Uterus (tissue), 4 donors: ENCODE results near the gene SLC39A10. TPM values are rescaled to one million over a fixed set of nuclear protein-coding genes. Genes with fewer than 3 reads are reported as not detected.
"Not testable (repeated sequence)": the region's sequence is repeated elsewhere in the genome, so short reads cannot be mapped to it uniquely, and the experiment has no call there.

Source experiments
- DNase-seq, 2 donors: peaks; one replicate each; pipeline ENCODE4 v3.0.0-alpha.2; 2019 to 2020
- H3K27ac ChIP-seq, 2 donors: fragments of 200-600 bp; sonication (generic); 1 replicate in 1 of 2; 2 replicates in 1 of 2; pipeline ENCODE4 v1.5.1; 2016 to 2018
- H3K27me3 ChIP-seq, 2 donors: fragments of 200-600 bp; sonication (generic); one replicate each; pipeline ENCODE4 v1.5.1; 2018 to 2019; ENCODE audit warnings: control low read depth in 1 of 2
- H3K36me3 ChIP-seq, 2 donors: fragments of 200-600 bp; sonication (generic); one replicate each; pipeline ENCODE4 v1.5.1; 2019; ENCODE audit warnings: control low read depth in 1 of 2
- H3K4me1 ChIP-seq, 2 donors: fragments of 200-600 bp; sonication (generic); one replicate each; pipeline ENCODE4 v1.5.1; 2018 to 2019; ENCODE audit warnings: control low read depth in 1 of 2
- H3K4me3 ChIP-seq, 2 donors: fragments of 200-600 bp; sonication (generic); 1 replicate in 1 of 2; 2 replicates in 1 of 2; pipeline ENCODE4 v1.5.1; 2018 to 2019; ENCODE audit warnings: mild to moderate bottlenecking in 1 of 2
- H3K9me3 ChIP-seq, 2 donors: fragments of 200-600 bp; sonication (generic); one replicate each; pipeline ENCODE4 v1.5.1; 2019; ENCODE audit warnings: control low read depth in 1 of 2
- CTCF ChIP-seq, 4 experiments: fragments of 200-600 bp in 2 of 4; fragments of 450-650 bp in 2 of 4; sonication (generic) in 2 of 4; IDR thresholded peaks; one replicate each; pipeline ENCODE4 v1.5.1; 2016 to 2019; ENCODE audit warnings: antibody characterized with exemption in 4 of 4, mild to moderate bottlenecking in 2 of 4, moderate library complexity in 1 of 4
- POLR2A ChIP-seq, 2 donors: fragments of 450-650 bp; IDR thresholded peaks; one replicate each; pipeline ENCODE4 v1.6.1; 2016; ENCODE audit warnings: antibody characterized with exemption in 2 of 2, mild to moderate bottlenecking in 1 of 2, moderate library complexity in 1 of 2
- intact Hi-C: fragments of 100-400 bp; cut with DNase I; formaldehyde crosslinking; loops from one replicate; pipeline ENCODE4 v1.15.1; 2023; ENCODE audit warnings: low total_unique reads
- total RNA-seq, 4 donors: library from RNA; depleted of rRNA in 3 of 4; stranded (reverse); fragments of >200 nt in 3 of 4; gene quantifications; one replicate each; pipeline versions ENCODE4 v1.1.0 to v1.2.4, GENCODE V29; 2014 to 2023
- donor health status: DM: yes; HTN: yes; CAD: no.

Gene SLC39A10
- total RNA-seq, 4 donors from 2014 or later: 13.1 to 93.5 (median 31.4) TPM

- no peaks in the 10 kb centered on the region for H3K4me1 ChIP-seq
- peak overlapping the region; percentile 99 to 100 for H3K27ac ChIP-seq
- TF ChIP-seq POLR2A (IDR thresholded peaks at IDR 0.05) (no peak), CTCF (IDR thresholded peaks at IDR 0.05) (no peak)
- H3K4me3 ChIP-seq: peak overlapping the region in 1 of 2 donors; percentile 86
- intact Hi-C loops: no loop called here
- no peak for DNase-seq
- no peaks in the 10 kb centered on the region for H3K9me3 ChIP-seq
- no peaks in the 10 kb centered on the region for H3K27me3 ChIP-seq
- H3K36me3 ChIP-seq: no peaks in the 10 kb centered on the region
These were observed 2.1 kb downstream of the SLC39A10 start for GRCh38 chr2:195659114-195659513.

GRCh38 chr2:195659982-195660890 lies 3.2 kb downstream of the SLC39A10 start:
- Histone ChIP-seq H3K27me3 (no peaks in the 10 kb centered on the region), H3K36me3 (no peaks in the 10 kb centered on the region), H3K9me3 (no peaks in the 10 kb centered on the region), H3K4me1 (no peaks in the 10 kb centered on the region), H3K27ac (peak overlapping the region in 1 of 2 donors; percentile 99), H3K4me3 (no peak overlapping the region)
- DNase-seq: peak; percentile 44 to 73
- TF ChIP-seq CTCF (IDR thresholded peaks at IDR 0.05) (peak; percentile 43 to 82 (median 75)), POLR2A (IDR thresholded peaks at IDR 0.05) (no peak)
- intact Hi-C loops: no loop called here

GRCh38 chr2:195662138-195662537 lies 5.1 kb downstream of the SLC39A10 start:
- intact Hi-C loops: no loop called here
- H3K27me3 ChIP-seq: no peaks in the 10 kb centered on the region
- TF ChIP-seq CTCF (IDR thresholded peaks at IDR 0.05): no peak
- H3K27ac ChIP-seq: no peak overlapping the region
- no peaks in the 10 kb centered on the region for H3K4me1 ChIP-seq
- no peaks in the 10 kb centered on the region for H3K9me3 ChIP-seq
- H3K36me3 ChIP-seq: no peaks in the 10 kb centered on the region
- no peak for DNase-seq
- no peak overlapping the region for H3K4me3 ChIP-seq

GRCh38 chr2:195663007-195663406 lies 6.0 kb downstream of the SLC39A10 start:
- Histone ChIP-seq H3K4me1 (no peaks in the 10 kb centered on the region), H3K9me3 (no peaks in the 10 kb centered on the region), H3K4me3 (no peak overlapping the region), H3K36me3 (no peaks in the 10 kb centered on the region), H3K27ac (no peak overlapping the region), H3K27me3 (no peaks in the 10 kb centered on the region)
- intact Hi-C loops: no loop called here
- DNase-seq: no peak
- TF ChIP-seq POLR2A (IDR thresholded peaks at IDR 0.05): no peak
- TF ChIP-seq CTCF (IDR thresholded peaks at IDR 0.05): no peak

GRCh38 chr2:195664528-195664927 lies 7.5 kb downstream of the SLC39A10 start:
- no peaks in the 10 kb centered on the region for H3K9me3 ChIP-seq
- no peak for TF ChIP-seq CTCF (IDR thresholded peaks at IDR 0.05)
- TF ChIP-seq POLR2A (IDR thresholded peaks at IDR 0.05): no peak
- no peaks in the 10 kb centered on the region for H3K27me3 ChIP-seq
- H3K4me1 ChIP-seq: no peaks in the 10 kb centered on the region
- no peak overlapping the region for H3K27ac ChIP-seq
- intact Hi-C loops: no loop called here
- H3K36me3 ChIP-seq: no peaks in the 10 kb centered on the region
- H3K4me3 ChIP-seq: no peak overlapping the region
- DNase-seq: no peak

GRCh38 chr2:195665153-195665552 lies 8.1 kb downstream of the SLC39A10 start:
- H3K4me3 ChIP-seq, H3K36me3 ChIP-seq, H3K27me3 ChIP-seq, DNase-seq, H3K27ac ChIP-seq, H3K9me3 ChIP-seq, H3K4me1 ChIP-seq, intact Hi-C loops: not testable (repeated sequence)
